Measurements from ENCODE around the gene MCM10.
A peak's percentile ranks its signal among the peaks of the same experiment; 100 is the strongest.
"Not testable (repeated sequence)": the region's sequence is repeated elsewhere in the genome, so short reads cannot be mapped to it uniquely, and the experiment has no call there.

Gene MCM10

GRCh38 chr10:13147161-13147560, 14.2 kb upstream of the MCM10 start:
- peaks cover 0 to 3% (median 0%) of the 10 kb centered on the region in 3 donors for H3K9me3 ChIP-seq
- no peak overlapping the region for H3K27ac ChIP-seq

GRCh38 chr10:13152296-13152695, 9.1 kb upstream of the MCM10 start:
- intact Hi-C loops (cut with DNase I; ENCODE audit: low total_unique reads): no loop called here
- no peaks in the 10 kb centered on the region for H3K36me3 ChIP-seq
- H3K9me3 ChIP-seq: no peaks in the 10 kb centered on the region
- no peak for TF ChIP-seq CTCF (IDR thresholded peaks at IDR 0.05)
- no peak for DNase-seq
- H3K27me3 ChIP-seq: no peaks in the 10 kb centered on the region
- no peak overlapping the region for H3K4me3 ChIP-seq
- no peak overlapping the region for H3K27ac ChIP-seq
- no peaks in the 10 kb centered on the region for H3K4me1 ChIP-seq

More at GRCh38 chr10:13147161-13147560, 14.2 kb upstream of the MCM10 start:
- Histone ChIP-seq H3K36me3 (peaks cover 10 to 23% (median 18%) of the 10 kb centered on the region in 3 donors), H3K4me3 (no peak overlapping the region), H3K4me1 (no peaks in the 10 kb centered on the region), H3K27me3 (no peaks in the 10 kb centered on the region)
- intact Hi-C loops (cut with DNase I; ENCODE audit: low total_unique reads): no loop called here
- DNase-seq: no peak
- TF ChIP-seq CTCF (IDR thresholded peaks at IDR 0.05): no peak

- H3K36me3 ChIP-seq; H3K9me3 ChIP-seq; intact Hi-C loops (cut with DNase I; ENCODE audit: low total_unique reads): not testable (repeated sequence)
These were observed 5.5 kb upstream of the MCM10 start for GRCh38 chr10:13155860-13156259.

GRCh38 chr10:13158401-13158800, 3.0 kb upstream of the MCM10 start:
- no peaks in the 10 kb centered on the region for H3K27me3 ChIP-seq
- no peaks in the 10 kb centered on the region for H3K36me3 ChIP-seq
- intact Hi-C loops (cut with DNase I; ENCODE audit: low total_unique reads): no loop called here
- peak overlapping the region; percentile 26 to 28 for H3K4me3 ChIP-seq
- no peak for DNase-seq
- peaks cover 4 to 15% (median 8%) of the 10 kb centered on the region in 4 donors for H3K4me1 ChIP-seq
- H3K27ac ChIP-seq: no peak overlapping the region
- no peak for TF ChIP-seq CTCF (IDR thresholded peaks at IDR 0.05)
- no peaks in the 10 kb centered on the region for H3K9me3 ChIP-seq

More at GRCh38 chr10:13155860-13156259, 5.5 kb upstream of the MCM10 start:
- H3K4me3 ChIP-seq, H3K27me3 ChIP-seq, H3K27ac ChIP-seq, DNase-seq, H3K4me1 ChIP-seq: not testable (repeated sequence)

- H3K4me3 ChIP-seq: peak overlapping the region; percentile 37 to 48
- no peaks in the 10 kb centered on the region for H3K27me3 ChIP-seq
- H3K9me3 ChIP-seq: no peaks in the 10 kb centered on the region
- intact Hi-C loops (cut with DNase I; ENCODE audit: low total_unique reads): loop anchor here (5.0 kb wide), 1 partner anchor 140 kb away; the partner anchor contains the start of gene PHYH
- TF ChIP-seq CTCF (IDR thresholded peaks at IDR 0.05): no peak
- DNase-seq: no peak
- H3K36me3 ChIP-seq: no peaks in the 10 kb centered on the region
- peaks cover 4 to 15% (median 8%) of the 10 kb centered on the region in 4 donors for H3K4me1 ChIP-seq
- no peak overlapping the region for H3K27ac ChIP-seq
These were observed 506 bp downstream of the MCM10 start for GRCh38 chr10:13161857-13162271.

GRCh38 chr10:13163859-13164258, 2.5 kb downstream of the MCM10 start:
- no peak overlapping the region for H3K4me3 ChIP-seq
- intact Hi-C loops (cut with DNase I; ENCODE audit: low total_unique reads): loop anchor here (5.0 kb wide), 1 partner anchor 138 kb away; the partner anchor contains the start of gene PHYH
- DNase-seq: no peak
- no peak overlapping the region for H3K27ac ChIP-seq
- no peaks in the 10 kb centered on the region for H3K36me3 ChIP-seq
- no peaks in the 10 kb centered on the region for H3K27me3 ChIP-seq
- no peak for TF ChIP-seq CTCF (IDR thresholded peaks at IDR 0.05)
- H3K4me1 ChIP-seq: peaks cover 4 to 15% (median 8%) of the 10 kb centered on the region in 4 donors
- H3K9me3 ChIP-seq: no peaks in the 10 kb centered on the region
